SK-N-SH treated with all-trans-retinoic acid at 6 μM for 48 hours (cell line): ENCODE data around the gene NIPA2.

ENCODE experiments used
- ATAC-seq: fragments of 200-7000 bp; cut with Tn5 transposase; 3 replicates; pipeline ENCODE4 v1.9.1; 2020; ENCODE audit warnings: mild to moderate bottlenecking, moderate library complexity
- ARNTL ChIP-seq: fragments of 450-650 bp; formaldehyde crosslinking; IDR thresholded peaks from 2 replicates; pipeline ENCODE4 v1.5.0; 2020; ENCODE audit warnings: low read depth, mild to moderate bottlenecking, moderate library complexity, borderline replicate concordance
- BACH2 ChIP-seq: fragments of 250-450 bp; sonication (Bioruptor Pico); IDR thresholded peaks from 2 replicates; pipeline ENCODE4 v1.9.0; 2021; ENCODE audit warnings: mild to moderate bottlenecking, borderline replicate concordance
- CREB5 ChIP-seq: fragments of 250-450 bp; sonication (Bioruptor Pico); IDR thresholded peaks from 2 replicates; pipeline ENCODE4 v1.5.1; 2020; ENCODE audit warnings: low read depth, mild to moderate bottlenecking, moderate library complexity
- CSDC2 ChIP-seq: fragments of 250-450 bp; sonication (Bioruptor Pico); IDR thresholded peaks from 2 replicates; pipeline ENCODE4 v1.5.0; 2020; ENCODE audit warnings: mild to moderate bottlenecking, moderate library complexity
- CSRNP3 ChIP-seq: fragments of 250-450 bp; sonication (Bioruptor Pico); IDR thresholded peaks from 2 replicates; pipeline ENCODE4 v1.5.1; 2021; ENCODE audit warnings: mild to moderate bottlenecking, moderate library complexity
- ESRRG ChIP-seq: fragments of 250-450 bp; sonication (Bioruptor Pico); IDR thresholded peaks from 2 replicates; pipeline ENCODE4 v1.6.1; 2021; ENCODE audit warnings: mild to moderate bottlenecking
- GLIS3 ChIP-seq: fragments of 250-450 bp; sonication (Bioruptor Pico); IDR thresholded peaks from 2 replicates; pipeline ENCODE4 v1.5.0; 2020; ENCODE audit warnings: mild to moderate bottlenecking, moderate library complexity
- ISL1 ChIP-seq: fragments of 250-450 bp; sonication (Bioruptor Pico); IDR thresholded peaks from 2 replicates; pipeline ENCODE4 v2.1.2; 2022; ENCODE audit warnings: mild to moderate bottlenecking, moderate library complexity
- OSR1 ChIP-seq: fragments of 250-450 bp; sonication (Bioruptor Pico); IDR thresholded peaks from 2 replicates; pipeline ENCODE4 v1.8.0; 2022; ENCODE audit warnings: moderate library complexity, mild to moderate bottlenecking, inconsistent platforms
- PATZ1 ChIP-seq: fragments of 250-450 bp; sonication (Bioruptor Pico); IDR thresholded peaks from 2 replicates; pipeline ENCODE4 v1.8.0; 2020; ENCODE audit warnings: mild to moderate bottlenecking, moderate library complexity, borderline replicate concordance
- POU6F1 ChIP-seq: fragments of 250-450 bp; sonication (Bioruptor Pico); IDR thresholded peaks from 2 replicates; pipeline ENCODE4 v1.8.0; 2021; ENCODE audit warnings: low read depth, mild to moderate bottlenecking, moderate library complexity, borderline replicate concordance
- PPARA ChIP-seq: fragments of 250-450 bp; sonication (Bioruptor Pico); IDR thresholded peaks from 2 replicates; pipeline ENCODE4 v1.5.0; 2020; ENCODE audit warnings: mild to moderate bottlenecking, borderline replicate concordance
- RARB ChIP-seq: fragments of 250-450 bp; sonication (Bioruptor Pico); IDR thresholded peaks from 2 replicates; pipeline ENCODE4 v1.8.0; 2021; ENCODE audit warnings: mild to moderate bottlenecking, moderate library complexity
- SNAI2 ChIP-seq: fragments of 250-450 bp; sonication (Bioruptor Pico); IDR thresholded peaks from 2 replicates; pipeline ENCODE4 v1.5.0; 2020; ENCODE audit warnings: mild to moderate bottlenecking, moderate library complexity
- TCF4 ChIP-seq: fragments of 250-450 bp; sonication (Bioruptor Pico); IDR thresholded peaks from 2 replicates; pipeline ENCODE4 v1.8.0; 2021; ENCODE audit warnings: mild to moderate bottlenecking, moderate library complexity, borderline replicate concordance
- TOX ChIP-seq: fragments of 250-450 bp; sonication (Bioruptor Pico); IDR thresholded peaks from 2 replicates; pipeline ENCODE4 v1.8.0; 2021; ENCODE audit warnings: mild to moderate bottlenecking, moderate library complexity, borderline replicate concordance
- TSHZ2 ChIP-seq: fragments of 250-450 bp; sonication (Bioruptor Pico); IDR thresholded peaks from 2 replicates; pipeline ENCODE4 v1.5.0; 2020; ENCODE audit warnings: mild to moderate bottlenecking, moderate library complexity
- ZC3H10 ChIP-seq: fragments of 250-450 bp; sonication (Bioruptor Pico); IDR thresholded peaks from 2 replicates; pipeline ENCODE4 v1.5.1; 2021; ENCODE audit warnings: mild to moderate bottlenecking, moderate library complexity
- ZFP3 ChIP-seq: fragments of 250-450 bp; sonication (Bioruptor Pico); IDR thresholded peaks from 2 replicates; pipeline ENCODE4 v1.5.0; 2020; ENCODE audit warnings: mild to moderate bottlenecking, moderate library complexity
- ZNF565 ChIP-seq: fragments of 450-650 bp; formaldehyde crosslinking; conservative IDR thresholded peaks from 2 replicates; pipeline ENCODE4 v1.5.0; 2020; ENCODE audit warnings: low read depth, mild to moderate bottlenecking, moderate library complexity
- ZNF70 ChIP-seq: fragments of 450-650 bp; formaldehyde crosslinking; IDR thresholded peaks from 2 replicates; pipeline ENCODE4 v1.5.0; 2020; ENCODE audit warnings: mild to moderate bottlenecking, moderate library complexity
- ZNF8 ChIP-seq: fragments of 450-650 bp; formaldehyde crosslinking; IDR thresholded peaks from 2 replicates; pipeline ENCODE4 v1.5.0; 2020; ENCODE audit warnings: mild to moderate bottlenecking, moderate library complexity

Gene NIPA2

GRCh38 chr15:22877607-22878006, 39.1 kb downstream of the NIPA2 start:
- ATAC-seq, result no peak
- no peak for TF ChIP-seq PPARA (CRISPR knock-in tag)
- no peak for TF ChIP-seq ISL1 (CRISPR knock-in tag)
- no peak for TF ChIP-seq ARNTL (CRISPR knock-in tag)
- TF ChIP-seq PATZ1, result no peak
- TF ChIP-seq TOX, result no peak
- TF ChIP-seq SNAI2 (CRISPR knock-in tag), result no peak
- no peak for TF ChIP-seq CSDC2
- TF ChIP-seq ZNF8 (CRISPR knock-in tag), result no peak
- no peak for TF ChIP-seq POU6F1 (CRISPR knock-in tag)
- TF ChIP-seq ZC3H10, result no peak
- TF ChIP-seq OSR1 (CRISPR knock-in tag), result no peak
- TF ChIP-seq ZNF565, result no peak
- TF ChIP-seq GLIS3, result no peak

- no peak; the same call in 2 of the 3 replicates for ATAC-seq
- TF ChIP-seq SNAI2 (CRISPR knock-in tag) (no peak), ZFP3 (no peak), ARNTL (CRISPR knock-in tag) (no peak), TCF4 (CRISPR knock-in tag) (no peak), POU6F1 (CRISPR knock-in tag) (no peak), OSR1 (CRISPR knock-in tag) (no peak), CSDC2 (no peak), BACH2 (CRISPR knock-in tag) (no peak), ZC3H10 (no peak)
- TF ChIP-seq, all 23 proteins: peak for 0
Observed at GRCh38 chr15:22878103-22878502, 39.6 kb downstream of the NIPA2 start.

- no peak for TF ChIP-seq GLIS3
- TF ChIP-seq TOX, result no peak
- no peak for TF ChIP-seq RARB (CRISPR knock-in tag)
- TF ChIP-seq PPARA (CRISPR knock-in tag), result no peak
- no peak for TF ChIP-seq ISL1 (CRISPR knock-in tag)
- no peak for TF ChIP-seq ZNF70 (CRISPR knock-in tag)
- no peak for TF ChIP-seq ZC3H10
- no peak for TF ChIP-seq POU6F1 (CRISPR knock-in tag)
- TF ChIP-seq ZNF565, result no peak
- TF ChIP-seq CSDC2, result no peak
- no peak for ATAC-seq
Observed at GRCh38 chr15:22880068-22880980, 41.9 kb downstream of the NIPA2 start.

GRCh38 chr15:22880981-22881738, 42.7 kb downstream of the NIPA2 start:
- no peak for ATAC-seq
- no peak for TF ChIP-seq CREB5 (CRISPR knock-in tag)
- no peak for TF ChIP-seq ZC3H10
- TF ChIP-seq TSHZ2 (CRISPR knock-in tag), result no peak
- no peak for TF ChIP-seq ZNF70 (CRISPR knock-in tag)
- no peak for TF ChIP-seq SNAI2 (CRISPR knock-in tag)
- no peak for TF ChIP-seq ESRRG
- no peak for TF ChIP-seq ZNF565
- no peak for TF ChIP-seq CSRNP3
